ENCODE measurements around the gene ANO3.

The ANO3 gene

DNA sequence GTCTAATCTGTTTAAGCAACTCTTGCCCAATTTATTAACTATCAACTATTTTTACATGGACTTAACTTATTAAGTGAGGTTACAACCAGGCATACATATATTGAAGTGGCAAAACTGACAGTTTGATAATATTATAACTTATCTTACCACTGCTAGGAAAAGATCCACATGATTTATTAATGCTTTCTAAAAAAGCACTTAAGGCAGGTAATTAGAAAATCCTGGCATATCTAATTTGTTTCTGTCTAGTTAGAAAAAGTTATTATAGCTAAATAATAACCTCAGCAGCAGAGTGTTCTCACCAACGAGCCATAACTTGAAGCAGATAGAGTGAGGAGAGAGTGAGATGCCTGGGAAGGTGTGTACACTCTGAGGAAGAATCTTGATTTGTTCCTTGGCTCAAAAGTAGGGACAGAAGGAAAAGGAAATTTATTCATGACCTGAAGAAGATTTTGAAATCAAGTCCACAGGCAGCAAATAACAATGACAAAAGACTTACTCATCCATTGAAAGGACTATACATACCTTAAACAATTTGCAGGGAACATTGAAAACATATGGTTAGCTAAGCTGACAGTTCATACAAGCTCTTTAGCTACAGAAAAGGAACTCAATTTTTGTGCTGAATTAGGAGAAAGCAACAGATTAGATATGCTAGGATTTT is 247.2 kb downstream of the ANO3 start:
- TF ChIP-seq, protein P1, sequence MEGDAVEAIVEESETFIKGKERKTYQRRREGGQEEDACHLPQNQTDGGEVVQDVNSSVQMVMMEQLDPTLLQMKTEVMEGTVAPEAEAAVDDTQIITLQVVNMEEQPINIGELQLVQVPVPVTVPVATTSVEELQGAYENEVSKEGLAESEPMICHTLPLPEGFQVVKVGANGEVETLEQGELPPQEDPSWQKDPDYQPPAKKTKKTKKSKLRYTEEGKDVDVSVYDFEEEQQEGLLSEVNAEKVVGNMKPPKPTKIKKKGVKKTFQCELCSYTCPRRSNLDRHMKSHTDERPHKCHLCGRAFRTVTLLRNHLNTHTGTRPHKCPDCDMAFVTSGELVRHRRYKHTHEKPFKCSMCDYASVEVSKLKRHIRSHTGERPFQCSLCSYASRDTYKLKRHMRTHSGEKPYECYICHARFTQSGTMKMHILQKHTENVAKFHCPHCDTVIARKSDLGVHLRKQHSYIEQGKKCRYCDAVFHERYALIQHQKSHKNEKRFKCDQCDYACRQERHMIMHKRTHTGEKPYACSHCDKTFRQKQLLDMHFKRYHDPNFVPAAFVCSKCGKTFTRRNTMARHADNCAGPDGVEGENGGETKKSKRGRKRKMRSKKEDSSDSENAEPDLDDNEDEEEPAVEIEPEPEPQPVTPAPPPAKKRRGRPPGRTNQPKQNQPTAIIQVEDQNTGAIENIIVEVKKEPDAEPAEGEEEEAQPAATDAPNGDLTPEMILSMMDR (IDR thresholded peaks at IDR 0.05; ENCODE audit: control extremely low read depth, extremely low read depth, low read depth, missing control alignments): no peak
- POLR2A ChIA-PET: no interaction called here
- DNase-seq (ENCODE audit: extremely low spot score): no peak
- CTCF ChIA-PET: no interaction called here

DNA sequence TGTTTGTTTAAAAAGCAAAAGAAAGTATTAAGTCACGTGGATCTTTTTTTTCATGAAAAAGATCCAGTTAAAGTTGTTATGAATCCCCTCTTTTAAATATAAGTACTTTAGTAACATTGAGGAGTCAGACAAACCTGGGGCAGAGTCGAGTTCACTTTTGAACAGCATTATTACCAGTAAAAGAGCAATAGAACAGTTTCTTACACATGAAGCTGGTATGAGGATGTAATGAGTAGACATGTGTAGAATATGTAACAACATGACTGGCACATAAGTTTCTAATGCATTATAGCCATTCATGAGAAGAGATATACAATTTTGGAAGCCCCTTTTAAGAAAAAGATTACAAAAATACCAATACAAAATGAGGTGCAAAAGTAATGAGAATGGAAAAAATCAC is 247.8 kb downstream of the ANO3 start:
- ChIA-PET CTCF (no interaction called here), POLR2A (no interaction called here)
- no peak for DNase-seq (ENCODE audit: extremely low spot score)
- TF ChIP-seq, protein P1 (IDR thresholded peaks at IDR 0.05; ENCODE audit: control extremely low read depth, extremely low read depth, low read depth, missing control alignments): no peak

DNA sequence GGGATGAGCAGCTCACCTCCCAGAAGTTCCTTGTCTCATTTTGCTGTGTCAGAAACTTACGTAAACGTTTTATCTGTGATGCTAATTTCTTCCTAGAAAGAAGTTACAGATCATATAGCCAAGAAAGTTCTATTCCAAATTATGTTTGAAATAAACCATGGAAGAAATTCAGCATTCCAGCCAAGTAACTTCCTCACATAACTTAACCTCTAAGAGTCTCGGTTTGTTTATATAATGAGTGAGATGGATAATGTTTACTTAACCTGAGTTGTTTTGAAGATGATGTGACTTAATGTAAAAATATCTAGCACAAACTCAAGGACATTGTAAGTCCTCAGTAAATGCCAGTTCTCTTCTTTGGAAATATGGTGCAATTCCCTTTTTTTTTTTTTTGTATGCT is 249.0 kb downstream of the ANO3 start:
- DNase-seq (ENCODE audit: extremely low spot score): no peak
- TF ChIP-seq, protein P1 (IDR thresholded peaks at IDR 0.05; ENCODE audit: control extremely low read depth, extremely low read depth, low read depth, missing control alignments): no peak
- ChIA-PET CTCF (no interaction called here), POLR2A (no interaction called here)

GRCh38 chr11:26583550-26583949 is 251.6 kb downstream of the ANO3 start:
- TF ChIP-seq, protein P1 (IDR thresholded peaks at IDR 0.05; ENCODE audit: control extremely low read depth, extremely low read depth, low read depth, missing control alignments): no peak

DNA sequence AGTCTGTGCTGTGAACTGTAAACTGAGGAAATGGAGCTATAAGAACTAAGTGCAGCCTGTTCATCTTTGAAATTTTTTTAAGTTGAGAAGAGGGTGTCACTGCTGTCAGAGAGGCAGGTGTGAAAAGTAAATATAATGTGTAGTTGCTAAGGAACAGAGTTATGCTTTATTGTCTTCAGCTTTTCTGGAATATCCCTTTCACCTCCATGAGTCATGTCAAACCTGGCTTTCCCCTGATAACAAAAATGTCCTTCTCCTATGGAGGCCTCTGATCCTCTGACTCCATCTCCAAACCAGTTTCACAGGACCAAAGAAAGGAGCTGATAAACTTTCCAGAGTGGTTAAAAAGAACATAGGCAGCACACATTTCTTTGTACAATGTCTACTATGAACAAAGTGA is 252.9 kb downstream of the ANO3 start:
- DNase-seq (ENCODE audit: extremely low spot score): no peak
- CTCF ChIA-PET: interaction anchor here (0.8 to 1.4 kb wide), 3 partner anchors 12 to 37 kb away, joined by 3 to 4 read pairs (median 3); no protein-coding TSS in a partner anchor
- POLR2A ChIA-PET: no interaction called here
- TF ChIP-seq, protein P1 (IDR thresholded peaks at IDR 0.05; ENCODE audit: control extremely low read depth, extremely low read depth, low read depth, missing control alignments): no peak

More at GRCh38 chr11:26583550-26583949, 251.6 kb downstream of the ANO3 start:
- POLR2A ChIA-PET: no interaction called here
- CTCF ChIA-PET: no interaction called here
- DNase-seq (ENCODE audit: extremely low spot score): no peak

GRCh38 chr11:26587073-26587472 is 255.1 kb downstream of the ANO3 start:
- ChIA-PET POLR2A (no interaction called here), CTCF (no interaction called here)
- TF ChIP-seq, protein P1 (IDR thresholded peaks at IDR 0.05; ENCODE audit: control extremely low read depth, extremely low read depth, low read depth, missing control alignments): no peak
- DNase-seq (ENCODE audit: extremely low spot score): no peak

All from GM10248 (cell line).